ENCODE data around the gene AFF3. TPM values are rescaled to one million over a fixed set of nuclear protein-coding genes. Genes with fewer than 3 reads are reported as not detected.

Gene AFF3
- total RNA-seq, 1 experiment from 2014 or later, result 0.22 TPM

DNA sequence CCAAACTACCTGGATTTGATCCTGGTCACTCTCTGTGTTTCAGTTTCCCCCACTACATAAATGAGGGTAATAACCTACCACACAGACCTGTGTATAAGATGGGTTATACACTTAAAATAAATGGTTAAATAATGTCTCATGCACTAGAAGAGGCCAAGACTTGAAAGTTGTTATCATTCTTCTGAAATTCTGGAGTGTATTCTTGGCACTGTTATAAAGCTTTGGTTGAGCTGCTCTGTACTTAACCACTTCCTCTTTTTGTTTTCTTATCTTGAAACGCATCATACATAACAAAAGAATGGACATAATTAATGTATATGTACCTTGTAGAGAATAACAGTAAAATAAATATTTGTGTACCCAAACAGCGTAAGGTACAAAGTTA is 281.0 kb downstream of the AFF3 start:
- H3K79me2 ChIP-seq (ENCODE audit: insufficient read depth, low read length), result no peaks in the 10 kb centered on the region
- H3K27ac ChIP-seq (ENCODE audit: insufficient read length, low read depth, low read length), result no peak overlapping the region
- H3K23ac ChIP-seq (ENCODE audit: insufficient read length, low read depth, low read length), result no peak overlapping the region
- H3K9me3 Mint-ChIP-seq, result no peaks in the 10 kb centered on the region
- no peaks in the 10 kb centered on the region; the same call in 1 of the 2 replicates for H3K27me3 Mint-ChIP-seq (ENCODE audit: low read depth)
- H3K4me1 Mint-ChIP-seq, result peaks cover 3 to 4% of the 10 kb centered on the region in 2 experiments; a peak in 1 of 4 replicates
- H2AK5ac ChIP-seq (ENCODE audit: insufficient read length, low read length), result no peak overlapping the region
- no peak overlapping the region for H3K9ac ChIP-seq (ENCODE audit: extremely low read depth, insufficient read length, low read length)
- no peak overlapping the region for H2BK15ac ChIP-seq (ENCODE audit: low read depth, low read length)
- no peaks in the 10 kb centered on the region for H3K23me2 ChIP-seq (ENCODE audit: insufficient read length, low read depth, low read length, poor library complexity, severe bottlenecking)
- H3K27me3 ChIP-seq (ENCODE audit: insufficient read depth, low read length), result no peaks in the 10 kb centered on the region
- H3K27ac Mint-ChIP-seq, result no peak overlapping the region
- no peak overlapping the region for H2BK120ac ChIP-seq (ENCODE audit: low read depth, low read length, poor library complexity, severe bottlenecking)
- H4K91ac ChIP-seq (ENCODE audit: insufficient read length, low read depth, low read length), result no peak overlapping the region
- no peak for DNase-seq
- no peak overlapping the region for H3K4me3 Mint-ChIP-seq
- TF ChIP-seq, protein P1, sequence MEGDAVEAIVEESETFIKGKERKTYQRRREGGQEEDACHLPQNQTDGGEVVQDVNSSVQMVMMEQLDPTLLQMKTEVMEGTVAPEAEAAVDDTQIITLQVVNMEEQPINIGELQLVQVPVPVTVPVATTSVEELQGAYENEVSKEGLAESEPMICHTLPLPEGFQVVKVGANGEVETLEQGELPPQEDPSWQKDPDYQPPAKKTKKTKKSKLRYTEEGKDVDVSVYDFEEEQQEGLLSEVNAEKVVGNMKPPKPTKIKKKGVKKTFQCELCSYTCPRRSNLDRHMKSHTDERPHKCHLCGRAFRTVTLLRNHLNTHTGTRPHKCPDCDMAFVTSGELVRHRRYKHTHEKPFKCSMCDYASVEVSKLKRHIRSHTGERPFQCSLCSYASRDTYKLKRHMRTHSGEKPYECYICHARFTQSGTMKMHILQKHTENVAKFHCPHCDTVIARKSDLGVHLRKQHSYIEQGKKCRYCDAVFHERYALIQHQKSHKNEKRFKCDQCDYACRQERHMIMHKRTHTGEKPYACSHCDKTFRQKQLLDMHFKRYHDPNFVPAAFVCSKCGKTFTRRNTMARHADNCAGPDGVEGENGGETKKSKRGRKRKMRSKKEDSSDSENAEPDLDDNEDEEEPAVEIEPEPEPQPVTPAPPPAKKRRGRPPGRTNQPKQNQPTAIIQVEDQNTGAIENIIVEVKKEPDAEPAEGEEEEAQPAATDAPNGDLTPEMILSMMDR (conservative IDR thresholded peaks at IDR 0.05), result no peak
- H3K36me3 Mint-ChIP-seq (ENCODE audit: insufficient read depth in 1 of 3, low read depth in 3 of 3), result no peaks in the 10 kb centered on the region
- no peak overlapping the region for H4K5ac ChIP-seq (ENCODE audit: insufficient read length, low read depth, low read length)
- H3K14ac ChIP-seq (ENCODE audit: insufficient read depth, low read length), result no peak overlapping the region
- no peak overlapping the region for H2BK20ac ChIP-seq (ENCODE audit: low read depth, low read length, poor library complexity, severe bottlenecking)
- no peaks in the 10 kb centered on the region for H3K9me3 ChIP-seq (ENCODE audit: control insufficient read depth, low read depth, low read length)
- H2BK5ac ChIP-seq (ENCODE audit: insufficient read length, low read length), result no peak overlapping the region
- H3K4ac ChIP-seq (ENCODE audit: low read depth, low read length), result no peak overlapping the region
- H3K18ac ChIP-seq (ENCODE audit: insufficient read length, low read depth, low read length), result no peak overlapping the region
- no peak overlapping the region for H2BK12ac ChIP-seq (ENCODE audit: insufficient read length, low read depth, low read length)
- H3T11ph ChIP-seq (ENCODE audit: low read length), result no peak overlapping the region
- no peak overlapping the region for H2AFZ ChIP-seq (ENCODE audit: low read length)
- H4K8ac ChIP-seq (replicated peaks; ENCODE audit: insufficient read length, low read depth, low read length), result no peak overlapping the region
- H3K79me1 ChIP-seq (ENCODE audit: insufficient read depth, low read depth, low read length, poor library complexity, severe bottlenecking), result no peaks in the 10 kb centered on the region
- no peaks in the 10 kb centered on the region for H3K4me1 ChIP-seq (ENCODE audit: insufficient read depth, low read length)
- no peak overlapping the region for H3K56ac ChIP-seq (ENCODE audit: insufficient read length, low read depth, low read length)
- no peak overlapping the region for H3K4me2 ChIP-seq (ENCODE audit: insufficient read depth, insufficient read length, low read length)
- WGBS (ENCODE audit: extremely low coverage, insufficient read length, low lambda C conversion rate), result no CpG with 5 or more reads among the region's 2 CpGs
- no peaks in the 10 kb centered on the region for H4K20me1 ChIP-seq (ENCODE audit: control insufficient read depth, insufficient read depth, insufficient read length)
